SKM-1 (cell line): ENCODE results near the gene MTUS2.

Experiments
- DNase-seq: peaks from one replicate; lab custom pipeline; 2025; ENCODE audit not compliant: unreplicated experiment; lab: John Stamatoyannopoulos, UW

MTUS2 gene

GRCh38 chr13:29515372-29515771, 695.2 kb downstream of the MTUS2 start:
- no peak for DNase-seq

GRCh38 chr13:29516012-29516411, 695.9 kb downstream of the MTUS2 start:
- DNase-seq, result no peak

GRCh38 chr13:29516880-29517279, 696.7 kb downstream of the MTUS2 start:
- no peak for DNase-seq

GRCh38 chr13:29519921-29520320, 699.8 kb downstream of the MTUS2 start:
- DNase-seq, result no peak

GRCh38 chr13:29520671-29521070, 700.5 kb downstream of the MTUS2 start:
- no peak for DNase-seq

- no peak for DNase-seq
Measured at GRCh38 chr13:29521336-29521735, 701.2 kb downstream of the MTUS2 start.

- DNase-seq, result no peak
Measured at GRCh38 chr13:29522044-29522685, 702.0 kb downstream of the MTUS2 start.

GRCh38 chr13:29523199-29523961, 703.2 kb downstream of the MTUS2 start:
- DNase-seq, result no peak

- DNase-seq, result no peak
Measured at GRCh38 chr13:29524176-29524575, 704.0 kb downstream of the MTUS2 start.

GRCh38 chr13:29524641-29525040, 704.5 kb downstream of the MTUS2 start:
- DNase-seq, result no peak

- no peak for DNase-seq
Measured at GRCh38 chr13:29525757-29526156, 705.6 kb downstream of the MTUS2 start.

- DNase-seq, result no peak
Measured at GRCh38 chr13:29526741-29527140, 706.6 kb downstream of the MTUS2 start.

- DNase-seq, result no peak
Measured at GRCh38 chr13:29527511-29527910, 707.4 kb downstream of the MTUS2 start.

- DNase-seq, result no peak
Measured at GRCh38 chr13:29527916-29528315, 707.8 kb downstream of the MTUS2 start.

GRCh38 chr13:29529754-29530153, 709.6 kb downstream of the MTUS2 start:
- DNase-seq, result no peak

GRCh38 chr13:29530901-29531300, 710.8 kb downstream of the MTUS2 start:
- DNase-seq, result no peak

GRCh38 chr13:29532116-29532515, 712.0 kb downstream of the MTUS2 start:
- DNase-seq, result no peak

GRCh38 chr13:29532821-29533220, 712.7 kb downstream of the MTUS2 start:
- DNase-seq, result no peak

GRCh38 chr13:29534083-29534482, 713.9 kb downstream of the MTUS2 start:
- no peak for DNase-seq

GRCh38 chr13:29535663-29536655, 715.8 kb downstream of the MTUS2 start:
- no peak for DNase-seq

GRCh38 chr13:29536853-29537252, 716.7 kb downstream of the MTUS2 start:
- no peak for DNase-seq
